K562 (cell line): Measurements from ENCODE around the gene DNAJC12. TPM values are rescaled to one million over a fixed set of nuclear protein-coding genes. Genes with fewer than 3 reads are reported as not detected.

ENCODE experiments used
- ATAC-seq: fragments of 200-7000 bp; cut with Tn5 transposase; 3 replicates; pipeline ENCODE4 v1.9.1; 2020; ENCODE audit warnings: moderate library complexity
- BruUV-seq: library from RNA; stranded (reverse); fragments of 400-500 nt; replicated peaks from 2 replicates; lab custom pipeline; 2021; lab: Mats Ljungman, UMichigan
- CTCF ChIA-PET: fragments of 300-600 bp; formaldehyde crosslinking; extraction: SDS; loops from one replicate; lab custom pipeline; 2021; ENCODE audit warnings: low intra/inter-chr PET ratio; lab: Yijun Ruan, JAX
- POLR2A ChIA-PET: fragments of 300-600, 350-650 bp; sonication (Branson Sonifier 250); formaldehyde crosslinking; extraction: SDS; loops from one replicate; lab custom pipeline; 2021; ENCODE audit warnings: antibody characterized with exemption, inconsistent platforms; lab: Yijun Ruan, JAX
- DNase-seq, 4 experiments: peaks; one replicate each; pipeline versions ENCODE4 v3.0.0 to v3.0.0-alpha.2; 2011 to 2018; ENCODE audit warnings: low spot score in 3 of 4, mixed read lengths in 3 of 4; ENCODE audit errors: extremely low read depth in 1 of 4
- FAIRE-seq: peaks from 2 replicates; lab custom pipeline; 2011; peaks lifted over from hg19 to GRCh38; lab: Jason Lieb, UNC
- H2AFZ ChIP-seq: 2 replicates; pipeline ENCODE4 v1.6.0; 2011; ENCODE audit warnings: low read depth, low read length, control low read depth, inconsistent platforms
- H3K27ac ChIP-seq: fragments of 200-600 bp; 3 replicates; pipeline ENCODE4 v1.8.0; 2011; ENCODE audit warnings: low read depth, mild to moderate bottlenecking, control low read depth, inconsistent platforms, low read length, moderate library complexity, mixed read lengths; ENCODE audit errors: extremely low read depth
- H3K27me3 ChIP-seq, 2 experiments: fragments of 300-600 bp in 1 of 2; 2 replicates in 1 of 2; 3 replicates in 1 of 2; pipeline versions ENCODE4 v1.6.0 to v1.8.0; 2011; ENCODE audit warnings: inconsistent platforms in 2 of 2, low read length in 2 of 2, mild to moderate bottlenecking in 1 of 2, mixed read lengths in 1 of 2, moderate library complexity in 1 of 2; ENCODE audit not compliant: control insufficient read depth in 2 of 2, insufficient read depth in 2 of 2
- H3K36me3 ChIP-seq: fragments of 300-600 bp; 3 replicates; pipeline ENCODE4 v1.8.0; 2011; ENCODE audit warnings: mild to moderate bottlenecking, low read length, inconsistent platforms; ENCODE audit not compliant: control insufficient read depth, insufficient read depth
- H3K4me1 ChIP-seq, 2 experiments: fragments of 200-600 bp in 1 of 2; replicated peaks in 1 of 2; 2 replicates in 1 of 2; 3 replicates in 1 of 2; pipeline versions ENCODE4 v1.5.1 to v1.8.0; 2011; ENCODE audit warnings: inconsistent platforms in 2 of 2, low read length in 2 of 2, mild to moderate bottlenecking in 1 of 2, mixed read lengths in 1 of 2, moderate library complexity in 1 of 2; ENCODE audit not compliant: control insufficient read depth in 2 of 2, insufficient read depth in 2 of 2
- H3K4me2 ChIP-seq: 2 replicates; pipeline ENCODE4 v1.6.1; 2011; ENCODE audit warnings: low read length, control low read depth, inconsistent platforms, mixed read lengths; ENCODE audit not compliant: insufficient read depth
- H3K4me3 ChIP-seq: fragments of 200-600 bp; sonication (generic), shearing (Covaris generic); 2 replicates; pipeline ENCODE4 v1.5.1; 2016; ENCODE audit warnings: control low read depth, inconsistent platforms
- H3K79me2 ChIP-seq: fragments of 200-600 bp; 3 replicates; pipeline ENCODE4 v1.8.0; 2011; ENCODE audit warnings: low read length, inconsistent platforms; ENCODE audit not compliant: control insufficient read depth, insufficient read depth
- H3K9ac ChIP-seq, 2 experiments: 2 replicates each; pipeline versions ENCODE4 v1.6.0 to v1.6.1; 2011; ENCODE audit warnings: low read depth in 2 of 2, low read length in 2 of 2, control low read depth in 1 of 2, inconsistent platforms in 1 of 2, mild to moderate bottlenecking in 1 of 2, mixed read lengths in 1 of 2; ENCODE audit not compliant: insufficient read depth in 1 of 2
- H3K9me1 ChIP-seq: one replicate; pipeline ENCODE4 v1.6.0; 2011; ENCODE audit warnings: inconsistent platforms, mild to moderate bottlenecking, low read length, moderate library complexity; ENCODE audit not compliant: control insufficient read depth, insufficient read depth
- H3K9me3 ChIP-seq: replicated peaks from 2 replicates; pipeline ENCODE4 v1.5.1; 2011; ENCODE audit warnings: low read depth, low read length, inconsistent platforms; ENCODE audit not compliant: control insufficient read depth, insufficient read depth
- H4K20me1 ChIP-seq: replicated peaks from 2 replicates; pipeline ENCODE4 v1.6.1; 2011; ENCODE audit warnings: low read length, inconsistent platforms, mixed read lengths; ENCODE audit not compliant: control insufficient read depth, insufficient read depth
- ADNP ChIP-seq: fragments of 200-800 bp; sonication (Bioruptor generic); IDR thresholded peaks from 2 replicates; pipeline ENCODE4 v1.6.1; 2016; ENCODE audit warnings: missing genetic modification characterization, missing compliant biosample characterization
- HMBOX1 ChIP-seq: sonication (generic); IDR thresholded peaks from 2 replicates; pipeline ENCODE4 v1.6.1; 2016
- PYGO2 ChIP-seq: fragments of 450-650 bp; IDR thresholded peaks from 2 replicates; pipeline ENCODE4 v1.6.1; 2016; ENCODE audit warnings: mild to moderate bottlenecking, missing genetic modification characterization, moderate library complexity, missing compliant biosample characterization
- U2AF1 ChIP-seq: fragments of 200-400 bp; formaldehyde crosslinking; optimal IDR thresholded peaks from 2 replicates; pipeline ENCODE3; 2017; ENCODE audit warnings: mild to moderate bottlenecking, low read depth, low read length, moderate library complexity
- XRCC4 ChIP-seq: IDR thresholded peaks from one replicate; pipeline ENCODE4 v1.6.1; 2011; ENCODE audit not compliant: insufficient read depth, insufficient read length; ENCODE audit errors: extremely low read depth
- ZNF395 ChIP-seq: fragments of 200-800 bp; sonication (Bioruptor generic); IDR thresholded peaks from 2 replicates; pipeline ENCODE4 v1.6.1; 2017; ENCODE audit warnings: missing genetic modification characterization, missing compliant biosample characterization
- WGBS: fragments of 100-300 bp; shearing (Covaris generic); methylation state at CpG from one replicate; pipeline ENCODE4 v1.1.6; 2016; ENCODE audit warnings: low coverage, mixed read lengths; ENCODE audit not compliant: insufficient coverage; ENCODE audit errors: missing lambda C conversion rate; 5-methylcytosine and 5-hydroxymethylcytosine counted together
- in situ Hi-C: fragments of 300-500 bp; cut with MboI; formaldehyde crosslinking; loops from 4 replicates; pipeline ENCODE4 v1.15.0; 2018; ENCODE audit warnings: inconsistent platforms, mixed read lengths
- intact Hi-C: fragments of 100-400 bp; cut with micrococcal nuclease; formaldehyde crosslinking; loops from 2 replicates; pipeline ENCODE4 v1.14.2; 2022
- polyA plus RNA-seq, 8 experiments: library from polyadenylated mRNA; depleted of rRNA in 4 of 8; stranded (reverse) in 5 of 8; unstranded in 3 of 8; fragments of >200 nt; fragmentation: Nextera tagmentation in 2 of 8; fragmentation: Illumina TruSeq in 1 of 8; extraction: Ambion mirVana in 2 of 8; extraction: Trizol in 1 of 8; gene quantifications; 2 replicates each; pipeline versions ENCODE4 v1.2.1 to v1.2.3, GENCODE V29; 2011 to 2014; ENCODE audit warnings: inconsistent platforms in 1 of 8, missing spikeins in 1 of 8
- total RNA-seq, 7 experiments: library from RNA; depleted of rRNA in 6 of 7; stranded (reverse); fragments of >200 nt in 6 of 7; fragmentation: Illumina TruSeq in 2 of 7; extraction: Trizol in 2 of 7; gene quantifications; 2 replicates each; pipeline versions ENCODE4 v1.2.1 to v1.2.3, GENCODE V29; 2011 to 2021; ENCODE audit warnings: low replicate concordance in 1 of 7

DNAJC12 gene
- total and polyA plus RNA-seq, 9 of the 15 experiments (the other 6 are each of a cell fraction or from before 2014, with no cell fraction given), result 7.4 to 95.9 (median 68.5) TPM

- no peak overlapping the region for H3K4me3 ChIP-seq
- H3K9me1 ChIP-seq, result no peaks in the 10 kb centered on the region
- H4K20me1 ChIP-seq, result no peaks in the 10 kb centered on the region
- TF ChIP-seq U2AF1 (no peak), XRCC4 (no peak), HMBOX1 (0 out of 2 replicates have a peak, but pooled peaks have one; percentile 3), ADNP (no peak), PYGO2 (no peak), ZNF395 (no peak)
- H3K36me3 ChIP-seq, result peaks cover 9% of the 10 kb centered on the region; the same call in 2 of the 3 replicates
- peak; percentile 24; the same call in 2 of the 3 replicates for ATAC-seq
- POLR2A ChIA-PET, result interaction anchor here (0.7 kb wide), 1 partner anchor 1602 kb away, joined by 3 read pairs; no protein-coding TSS in a partner anchor
- no peak for FAIRE-seq
- no peaks in the 10 kb centered on the region for H3K27me3 ChIP-seq
- no peak overlapping the region for H3K27ac ChIP-seq
- intact Hi-C loops (no loop called here), in situ Hi-C loops (no loop called here)
- H3K79me2 ChIP-seq, result no peaks in the 10 kb centered on the region
- CTCF ChIA-PET, result no interaction called here
- H2AFZ ChIP-seq, result no peak overlapping the region
- DNase-seq, result no peak
- 69% methylated on average over 10 of the region's 10 CpGs for whole genome bisulfite sequencing
- H3K4me1 ChIP-seq, result no peaks in the 10 kb centered on the region
- H3K9ac ChIP-seq, result no peak overlapping the region
- no peaks in the 10 kb centered on the region for H3K9me3 ChIP-seq
- no peak overlapping the region for H3K4me2 ChIP-seq
- BruUV-seq, result no TSS peak
Observed at GRCh38 chr10:67802767-67803538, 35.0 kb downstream of the DNAJC12 start.
